Measurements from ENCODE around the gene PLCB4.

DNA sequence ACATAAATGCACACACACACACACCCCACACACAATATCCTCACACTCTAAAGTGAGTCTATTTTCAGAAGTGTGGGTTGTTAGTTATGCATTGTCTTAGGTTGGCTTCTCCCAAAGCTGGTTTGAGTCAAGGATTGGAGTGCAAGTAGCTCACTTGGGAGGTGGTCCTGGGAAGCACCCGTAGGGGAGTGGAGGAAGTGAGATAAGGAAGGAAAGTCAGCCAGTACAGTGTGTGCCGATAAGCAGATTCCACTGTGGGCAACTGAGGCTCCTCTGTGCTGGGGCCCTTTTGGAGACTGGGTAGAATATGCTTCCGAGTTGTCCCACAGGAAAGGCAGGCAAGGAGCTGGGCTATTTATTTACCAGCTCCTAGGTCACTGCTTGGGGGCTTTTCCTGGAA lies 67.2 kb downstream of the PLCB4 start:
- no peak for TF ChIP-seq POLR2A (IDR thresholded peaks at IDR 0.05)
- TF ChIP-seq, protein P1, sequence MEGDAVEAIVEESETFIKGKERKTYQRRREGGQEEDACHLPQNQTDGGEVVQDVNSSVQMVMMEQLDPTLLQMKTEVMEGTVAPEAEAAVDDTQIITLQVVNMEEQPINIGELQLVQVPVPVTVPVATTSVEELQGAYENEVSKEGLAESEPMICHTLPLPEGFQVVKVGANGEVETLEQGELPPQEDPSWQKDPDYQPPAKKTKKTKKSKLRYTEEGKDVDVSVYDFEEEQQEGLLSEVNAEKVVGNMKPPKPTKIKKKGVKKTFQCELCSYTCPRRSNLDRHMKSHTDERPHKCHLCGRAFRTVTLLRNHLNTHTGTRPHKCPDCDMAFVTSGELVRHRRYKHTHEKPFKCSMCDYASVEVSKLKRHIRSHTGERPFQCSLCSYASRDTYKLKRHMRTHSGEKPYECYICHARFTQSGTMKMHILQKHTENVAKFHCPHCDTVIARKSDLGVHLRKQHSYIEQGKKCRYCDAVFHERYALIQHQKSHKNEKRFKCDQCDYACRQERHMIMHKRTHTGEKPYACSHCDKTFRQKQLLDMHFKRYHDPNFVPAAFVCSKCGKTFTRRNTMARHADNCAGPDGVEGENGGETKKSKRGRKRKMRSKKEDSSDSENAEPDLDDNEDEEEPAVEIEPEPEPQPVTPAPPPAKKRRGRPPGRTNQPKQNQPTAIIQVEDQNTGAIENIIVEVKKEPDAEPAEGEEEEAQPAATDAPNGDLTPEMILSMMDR (IDR thresholded peaks at IDR 0.05): no peak
- no peak for TF ChIP-seq POLR2AphosphoS5 (IDR thresholded peaks at IDR 0.05)
- TF ChIP-seq EP300 (IDR thresholded peaks at IDR 0.05): no peak
